Measurements from ENCODE around the gene KDSR.

The KDSR gene

GRCh38 chr18:63312737-63313395 lies 54.1 kb downstream of the KDSR start:
- H3K4me2 ChIP-seq (ENCODE audit: low read length) = peak overlapping the region; percentile 98
- no peaks in the 10 kb centered on the region for H3K27me3 ChIP-seq (ENCODE audit: insufficient read depth, low read length)
- peak overlapping the region; percentile 96 for H3K9ac ChIP-seq (ENCODE audit: low read length)
- H3K4me3 ChIP-seq (ENCODE audit: low read depth, low read length, poor library complexity, severe bottlenecking) = peak overlapping the region; percentile 88
- no peaks in the 10 kb centered on the region for H3K9me2 ChIP-seq (ENCODE audit: low read depth, low read length)
- H3K79me2 ChIP-seq (ENCODE audit: insufficient read depth, low read length) = peaks cover 100% of the 10 kb centered on the region
- no peaks in the 10 kb centered on the region for H4K20me1 ChIP-seq (ENCODE audit: insufficient read depth, low read length)
- H3K27ac ChIP-seq (ENCODE audit: low read depth, low read length, poor library complexity, severe bottlenecking) = peak overlapping the region; percentile 97
- peaks cover 3% of the 10 kb centered on the region; the same call in 1 of the 2 replicates for H3F3A ChIP-seq (ENCODE audit: insufficient read depth, low read length)
- peaks cover 74% of the 10 kb centered on the region for H3K4me1 ChIP-seq (ENCODE audit: insufficient read depth, low read length, severe bottlenecking)
- peaks cover 98% of the 10 kb centered on the region for H3K36me3 ChIP-seq (ENCODE audit: insufficient read depth, low read length)
- TF ChIP-seq CTCF (IDR thresholded peaks at IDR 0.05; ENCODE audit: low read length) (no peak), EZH2 (IDR thresholded peaks at IDR 0.05; ENCODE audit: borderline replicate concordance, low read length) (no peak)
- no peaks in the 10 kb centered on the region for H3K9me3 ChIP-seq (ENCODE audit: low read length)
- H2AFZ ChIP-seq (ENCODE audit: low read length) = no peak overlapping the region

- Histone ChIP-seq H3K9ac (ENCODE audit: low read length) (peak overlapping the region; percentile 96), H3K4me2 (ENCODE audit: low read length) (peak overlapping the region; percentile 98), H3K27ac (ENCODE audit: low read depth, low read length, poor library complexity, severe bottlenecking) (peak overlapping the region; percentile 97), H3K27me3 (ENCODE audit: insufficient read depth, low read length) (no peaks in the 10 kb centered on the region), H3K4me3 (ENCODE audit: low read depth, low read length, poor library complexity, severe bottlenecking) (peak overlapping the region; percentile 88), H3K9me2 (ENCODE audit: low read depth, low read length) (no peaks in the 10 kb centered on the region), H3F3A (ENCODE audit: insufficient read depth, low read length) (peaks cover 3% of the 10 kb centered on the region; the same call in 1 of the 2 replicates), H3K79me2 (ENCODE audit: insufficient read depth, low read length) (peaks cover 100% of the 10 kb centered on the region), H3K36me3 (ENCODE audit: insufficient read depth, low read length) (peaks cover 98% of the 10 kb centered on the region), H3K4me1 (ENCODE audit: insufficient read depth, low read length, severe bottlenecking) (peaks cover 82% of the 10 kb centered on the region), H2AFZ (ENCODE audit: low read length) (no peak overlapping the region), H3K9me3 (ENCODE audit: low read length) (no peaks in the 10 kb centered on the region), H4K20me1 (ENCODE audit: insufficient read depth, low read length) (no peaks in the 10 kb centered on the region)
- no peak for TF ChIP-seq EZH2 (IDR thresholded peaks at IDR 0.05; ENCODE audit: borderline replicate concordance, low read length)
- no peak for TF ChIP-seq CTCF (IDR thresholded peaks at IDR 0.05; ENCODE audit: low read length)
Observed at GRCh38 chr18:63312019-63312409, 55.0 kb downstream of the KDSR start.

GRCh38 chr18:63311118-63312018 lies 55.6 kb downstream of the KDSR start:
- Histone ChIP-seq H3F3A (ENCODE audit: insufficient read depth, low read length) (peaks cover 3% of the 10 kb centered on the region; the same call in 1 of the 2 replicates), H4K20me1 (ENCODE audit: insufficient read depth, low read length) (no peaks in the 10 kb centered on the region), H3K27me3 (ENCODE audit: insufficient read depth, low read length) (no peaks in the 10 kb centered on the region), H3K4me2 (ENCODE audit: low read length) (peak overlapping the region; percentile 98), H3K4me1 (ENCODE audit: insufficient read depth, low read length, severe bottlenecking) (peaks cover 89% of the 10 kb centered on the region), H2AFZ (ENCODE audit: low read length) (no peak overlapping the region), H3K79me2 (ENCODE audit: insufficient read depth, low read length) (peaks cover 100% of the 10 kb centered on the region), H3K4me3 (ENCODE audit: low read depth, low read length, poor library complexity, severe bottlenecking) (peak overlapping the region; percentile 88), H3K27ac (ENCODE audit: low read depth, low read length, poor library complexity, severe bottlenecking) (peak overlapping the region; percentile 97), H3K9ac (ENCODE audit: low read length) (peak overlapping the region; percentile 96), H3K36me3 (ENCODE audit: insufficient read depth, low read length) (peaks cover 98% of the 10 kb centered on the region), H3K9me3 (ENCODE audit: low read length) (no peaks in the 10 kb centered on the region), H3K9me2 (ENCODE audit: low read depth, low read length) (no peaks in the 10 kb centered on the region)
- TF ChIP-seq CTCF (IDR thresholded peaks at IDR 0.05; ENCODE audit: low read length) = no peak
- TF ChIP-seq EZH2 (IDR thresholded peaks at IDR 0.05; ENCODE audit: borderline replicate concordance, low read length) = no peak

All from OCI-LY1 (cell line).